PC-9 (cell line): Measurements from ENCODE around the gene PFN4.
"Not testable (repeated sequence)": the region's sequence is repeated elsewhere in the genome, so short reads cannot be mapped to it uniquely, and the experiment has no call there.

ENCODE experiments used
- EZH2 ChIP-seq: fragments of 200-600 bp; sonication (generic); IDR thresholded peaks from 2 replicates; pipeline ENCODE4 v1.8.0; 2017; ENCODE audit warnings: antibody characterized with exemption, low read depth
- TF ChIP-seq, protein P1 (sequence below): fragments of 200-600 bp; sonication (generic); conservative IDR thresholded peaks from 2 replicates; pipeline ENCODE4 v1.6.1; 2017; ENCODE audit warnings: mixed run types, antibody characterized with exemption, mild to moderate bottlenecking, moderate library complexity

DNA sequence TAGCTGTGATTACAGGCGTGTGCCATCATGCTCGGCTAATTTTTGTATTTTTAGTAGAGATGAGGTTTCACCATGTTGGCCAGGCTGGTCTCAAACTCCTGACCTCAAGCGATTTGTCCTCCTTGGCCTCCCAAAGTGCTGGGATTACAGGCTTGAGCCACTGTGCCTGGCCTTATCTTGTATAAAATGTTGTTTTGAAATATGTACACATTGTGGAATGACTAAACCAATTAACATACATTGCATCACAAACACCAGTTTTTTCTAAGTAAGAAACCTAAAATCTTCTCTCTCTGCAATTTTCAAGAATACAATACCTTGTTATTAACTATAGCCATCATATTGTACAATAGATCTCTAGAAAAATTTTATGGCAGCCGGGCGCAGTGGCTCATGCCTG lies 17.2 kb upstream of the PFN4 start:
- TF ChIP-seq, protein P1, sequence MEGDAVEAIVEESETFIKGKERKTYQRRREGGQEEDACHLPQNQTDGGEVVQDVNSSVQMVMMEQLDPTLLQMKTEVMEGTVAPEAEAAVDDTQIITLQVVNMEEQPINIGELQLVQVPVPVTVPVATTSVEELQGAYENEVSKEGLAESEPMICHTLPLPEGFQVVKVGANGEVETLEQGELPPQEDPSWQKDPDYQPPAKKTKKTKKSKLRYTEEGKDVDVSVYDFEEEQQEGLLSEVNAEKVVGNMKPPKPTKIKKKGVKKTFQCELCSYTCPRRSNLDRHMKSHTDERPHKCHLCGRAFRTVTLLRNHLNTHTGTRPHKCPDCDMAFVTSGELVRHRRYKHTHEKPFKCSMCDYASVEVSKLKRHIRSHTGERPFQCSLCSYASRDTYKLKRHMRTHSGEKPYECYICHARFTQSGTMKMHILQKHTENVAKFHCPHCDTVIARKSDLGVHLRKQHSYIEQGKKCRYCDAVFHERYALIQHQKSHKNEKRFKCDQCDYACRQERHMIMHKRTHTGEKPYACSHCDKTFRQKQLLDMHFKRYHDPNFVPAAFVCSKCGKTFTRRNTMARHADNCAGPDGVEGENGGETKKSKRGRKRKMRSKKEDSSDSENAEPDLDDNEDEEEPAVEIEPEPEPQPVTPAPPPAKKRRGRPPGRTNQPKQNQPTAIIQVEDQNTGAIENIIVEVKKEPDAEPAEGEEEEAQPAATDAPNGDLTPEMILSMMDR, result not testable (repeated sequence)
- not testable (repeated sequence) for TF ChIP-seq EZH2
